Choroid plexus epithelial cell (primary cell): Measurements from ENCODE around the gene FBXL13.
A peak's percentile ranks its signal among the peaks of the same experiment; 100 is the strongest.
"Not testable (repeated sequence)": the region's sequence is repeated elsewhere in the genome, so short reads cannot be mapped to it uniquely, and the experiment has no call there.

Source experiments
- DNase-seq: peaks from one replicate; pipeline ENCODE4 v3.0.0-alpha.2; 2010; ENCODE audit warnings: low read depth
- H3K4me3 ChIP-seq: 2 replicates; pipeline ENCODE4 v1.5.1; 2011; ENCODE audit warnings: low read depth, mild to moderate bottlenecking, control low read depth, low read length, moderate library complexity
- TF ChIP-seq, protein P1 (sequence below): conservative IDR thresholded peaks from 2 replicates; pipeline ENCODE4 v1.5.1; 2011; ENCODE audit warnings: low read depth, mild to moderate bottlenecking, control low read depth, inconsistent platforms, low read length, moderate library complexity

Gene FBXL13

DNA sequence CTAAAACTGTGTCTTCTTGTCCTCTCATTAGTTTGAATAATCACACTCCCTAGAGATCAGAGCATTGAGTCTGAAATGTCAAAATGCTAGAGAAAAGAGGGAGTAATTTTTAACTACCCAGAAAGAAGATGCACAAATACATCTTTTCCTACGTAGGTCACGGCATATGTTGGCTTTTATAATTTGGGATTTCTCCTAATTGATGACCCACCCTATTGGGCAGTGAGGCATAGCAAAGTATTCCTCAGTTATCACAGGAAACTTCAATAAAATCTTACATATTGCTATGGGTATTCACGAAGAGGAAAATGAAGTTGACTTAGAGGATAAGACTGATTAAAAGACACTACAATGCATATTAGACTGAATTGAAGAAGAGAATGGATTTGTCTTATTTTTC lies 25.8 kb upstream of the FBXL13 start:
- no peak for DNase-seq
- TF ChIP-seq, protein P1, sequence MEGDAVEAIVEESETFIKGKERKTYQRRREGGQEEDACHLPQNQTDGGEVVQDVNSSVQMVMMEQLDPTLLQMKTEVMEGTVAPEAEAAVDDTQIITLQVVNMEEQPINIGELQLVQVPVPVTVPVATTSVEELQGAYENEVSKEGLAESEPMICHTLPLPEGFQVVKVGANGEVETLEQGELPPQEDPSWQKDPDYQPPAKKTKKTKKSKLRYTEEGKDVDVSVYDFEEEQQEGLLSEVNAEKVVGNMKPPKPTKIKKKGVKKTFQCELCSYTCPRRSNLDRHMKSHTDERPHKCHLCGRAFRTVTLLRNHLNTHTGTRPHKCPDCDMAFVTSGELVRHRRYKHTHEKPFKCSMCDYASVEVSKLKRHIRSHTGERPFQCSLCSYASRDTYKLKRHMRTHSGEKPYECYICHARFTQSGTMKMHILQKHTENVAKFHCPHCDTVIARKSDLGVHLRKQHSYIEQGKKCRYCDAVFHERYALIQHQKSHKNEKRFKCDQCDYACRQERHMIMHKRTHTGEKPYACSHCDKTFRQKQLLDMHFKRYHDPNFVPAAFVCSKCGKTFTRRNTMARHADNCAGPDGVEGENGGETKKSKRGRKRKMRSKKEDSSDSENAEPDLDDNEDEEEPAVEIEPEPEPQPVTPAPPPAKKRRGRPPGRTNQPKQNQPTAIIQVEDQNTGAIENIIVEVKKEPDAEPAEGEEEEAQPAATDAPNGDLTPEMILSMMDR = no peak
- H3K4me3 ChIP-seq = no peak overlapping the region

DNA sequence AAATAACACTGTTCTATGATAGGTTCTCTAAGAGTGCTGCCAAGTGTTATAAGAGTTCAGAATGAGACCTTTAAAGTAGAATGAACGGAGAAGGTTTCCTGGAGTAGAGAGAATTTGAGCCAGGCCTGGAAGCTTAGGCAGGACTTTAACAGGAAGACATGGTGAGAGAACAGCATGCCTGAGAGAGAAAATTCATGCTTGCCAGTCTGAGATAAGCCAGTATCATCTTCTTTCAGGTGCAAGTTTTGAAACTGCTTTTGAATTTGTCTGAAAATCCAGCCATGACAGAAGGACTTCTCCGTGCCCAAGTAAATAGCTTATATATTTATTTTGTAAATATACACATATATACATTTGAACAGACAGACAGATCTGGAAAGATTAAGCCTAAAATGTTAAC lies 22.4 kb upstream of the FBXL13 start:
- no peak overlapping the region for H3K4me3 ChIP-seq
- TF ChIP-seq, protein P1 = no peak
- no peak for DNase-seq

DNA sequence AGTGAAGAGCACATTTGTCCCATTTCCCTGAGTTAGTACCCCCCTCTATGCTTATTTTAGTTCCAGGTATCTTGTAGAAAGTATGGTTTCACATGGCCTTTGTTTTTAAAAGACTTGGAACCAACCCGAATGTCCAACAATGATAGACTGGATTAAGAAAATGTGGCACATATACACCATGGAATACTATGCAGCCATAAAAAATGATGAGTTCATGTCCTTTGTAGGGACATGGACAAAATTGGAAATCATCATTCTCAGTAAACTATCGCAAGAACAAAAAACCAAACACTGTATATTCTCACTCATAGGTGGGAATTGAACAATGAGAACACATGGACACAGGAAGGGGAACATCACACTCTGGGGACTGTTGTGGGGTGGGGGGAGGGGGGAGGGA lies 21.0 kb upstream of the FBXL13 start:
- not testable (repeated sequence) for DNase-seq, H3K4me3 ChIP-seq

DNA sequence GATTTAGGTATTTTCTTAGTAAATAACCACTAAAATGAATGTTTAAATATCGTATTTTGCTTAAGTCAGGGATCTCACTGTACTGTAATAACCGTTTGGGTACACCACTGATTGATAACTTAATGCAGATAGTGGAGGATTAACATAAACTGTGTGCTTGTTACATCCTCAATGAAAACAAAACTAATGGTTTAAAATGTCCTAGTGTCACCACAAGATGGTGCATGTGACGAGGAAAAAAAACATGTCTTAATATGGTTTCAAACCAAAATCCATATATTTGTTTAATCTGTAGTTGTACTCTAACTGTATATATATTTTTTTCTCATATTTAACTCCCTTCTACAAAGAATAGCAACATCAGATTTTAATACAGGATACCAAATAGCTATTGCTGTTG lies 19.5 kb upstream of the FBXL13 start:
- TF ChIP-seq, protein P1 = no peak
- DNase-seq = peak; percentile 14
- H3K4me3 ChIP-seq = no peak overlapping the region

DNA sequence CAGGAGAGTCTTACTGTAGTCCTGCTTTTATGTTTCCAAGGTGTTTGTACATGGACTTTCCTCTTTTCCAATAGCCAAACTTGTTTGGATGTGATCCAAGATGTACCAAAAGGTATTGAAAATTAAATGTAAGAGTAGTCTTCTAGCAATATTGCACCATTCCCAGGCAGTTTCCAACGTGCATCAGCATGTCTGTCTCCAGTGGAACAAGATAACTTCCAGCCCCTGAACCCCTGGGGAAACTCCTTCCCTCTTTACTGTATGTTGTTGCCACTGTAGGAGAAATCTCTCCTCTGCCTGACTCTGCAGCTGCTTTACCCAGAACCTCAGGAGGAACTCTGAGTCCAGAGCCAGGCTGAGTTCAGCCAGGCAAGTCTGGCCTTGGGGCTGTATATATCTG lies 18.8 kb upstream of the FBXL13 start:
- no peak overlapping the region for H3K4me3 ChIP-seq
- TF ChIP-seq, protein P1 = no peak
- no peak for DNase-seq

DNA sequence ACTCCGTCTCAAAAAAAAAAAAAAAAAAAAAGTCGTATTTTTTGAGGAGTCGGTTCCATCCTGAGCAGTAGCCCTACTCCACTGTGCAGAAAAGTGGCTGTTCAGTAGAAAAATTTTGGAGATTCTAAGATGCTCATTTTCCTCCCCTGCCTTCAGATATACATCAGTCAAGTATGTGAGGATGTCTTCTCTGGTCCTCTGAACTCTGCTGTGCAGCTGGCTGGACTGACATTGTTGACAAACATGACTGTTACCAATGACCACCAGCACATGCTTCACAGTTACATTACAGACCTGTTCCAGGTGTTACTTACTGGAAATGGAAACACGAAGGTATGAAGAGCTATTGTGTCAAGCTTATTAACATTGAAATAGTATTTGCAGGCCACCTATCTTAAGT lies 17.7 kb upstream of the FBXL13 start:
- DNase-seq, H3K4me3 ChIP-seq: not testable (repeated sequence)

DNA sequence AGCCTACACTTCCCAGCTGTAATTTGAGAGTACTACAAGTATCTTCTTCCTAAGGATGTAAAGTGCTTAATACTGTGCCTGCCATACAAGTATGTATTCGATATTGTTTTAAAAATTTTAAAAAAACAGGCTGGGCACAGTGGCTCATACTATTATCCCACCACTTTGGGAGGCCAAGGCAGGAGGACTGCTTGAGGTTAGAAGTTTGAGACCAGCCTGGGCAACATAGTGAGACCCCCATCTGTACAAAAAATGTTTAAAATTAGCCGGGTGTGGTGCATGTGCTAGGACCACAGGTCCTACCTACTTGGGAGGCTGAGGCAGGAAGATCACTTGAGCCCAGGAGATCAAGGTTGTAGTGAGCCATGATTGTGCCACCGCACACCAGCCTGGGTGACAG lies 8.6 kb upstream of the FBXL13 start:
- H3K4me3 ChIP-seq = no peak overlapping the region
- TF ChIP-seq, protein P1 = no peak
- no peak for DNase-seq

DNA sequence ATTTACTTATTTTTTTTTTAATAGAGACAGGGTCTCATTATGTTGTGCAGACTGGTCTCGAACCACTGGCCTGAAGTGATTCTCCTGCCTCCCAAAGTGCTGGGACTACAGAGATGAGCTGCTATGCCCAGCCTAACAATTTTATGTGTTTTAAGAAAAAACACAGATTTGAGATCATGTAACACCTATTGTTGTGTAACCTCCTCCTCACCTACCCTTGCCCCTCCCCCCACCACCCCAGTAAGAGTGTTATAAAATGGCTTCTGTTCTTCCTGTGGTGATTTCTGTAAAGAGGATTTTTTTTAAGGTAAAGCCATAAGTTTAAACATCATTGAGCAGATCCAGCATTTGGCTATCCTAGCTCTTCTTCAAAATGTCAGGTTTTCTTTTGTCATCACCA lies 7.9 kb upstream of the FBXL13 start:
- no peak overlapping the region for H3K4me3 ChIP-seq
- TF ChIP-seq, protein P1 = no peak
- no peak for DNase-seq
